LNCaP clone FGC (cell line): ENCODE measurements around the gene CEP164.

ENCODE experiments used
- DNase-seq: peaks from one replicate; pipeline ENCODE4 v3.0.0-alpha.2; 2011; ENCODE audit warnings: low read depth
- H3K4me3 ChIP-seq: 2 replicates; pipeline ENCODE4 v1.5.1; 2011; ENCODE audit warnings: mild to moderate bottlenecking, low read depth, low read length, control low read depth
- CTCF ChIP-seq: IDR thresholded peaks from 2 replicates; pipeline ENCODE4 v1.5.1; 2012; ENCODE audit warnings: mild to moderate bottlenecking; ENCODE audit not compliant: control insufficient read depth, insufficient read depth; ENCODE audit errors: extremely low read depth

The CEP164 gene

GRCh38 chr11:117420143-117420485 is 92.5 kb downstream of the CEP164 start:
- H3K4me3 ChIP-seq, result no peak overlapping the region
- no peak for DNase-seq
- no peak for TF ChIP-seq CTCF

GRCh38 chr11:117420598-117420997 is 92.9 kb downstream of the CEP164 start:
- TF ChIP-seq CTCF, result no peak
- DNase-seq, result no peak
- no peak overlapping the region for H3K4me3 ChIP-seq

GRCh38 chr11:117421041-117421440 is 93.4 kb downstream of the CEP164 start:
- TF ChIP-seq CTCF, result no peak
- no peak overlapping the region for H3K4me3 ChIP-seq
- DNase-seq, result no peak

GRCh38 chr11:117421476-117421875 is 93.8 kb downstream of the CEP164 start:
- DNase-seq, result no peak
- no peak for TF ChIP-seq CTCF
- H3K4me3 ChIP-seq, result no peak overlapping the region

- no peak overlapping the region for H3K4me3 ChIP-seq
- TF ChIP-seq CTCF, result no peak
- no peak for DNase-seq
Measured at GRCh38 chr11:117423046-117423575, 95.5 kb downstream of the CEP164 start.

GRCh38 chr11:117424781-117425180 is 97.1 kb downstream of the CEP164 start:
- no peak for TF ChIP-seq CTCF
- H3K4me3 ChIP-seq, result no peak overlapping the region
- DNase-seq, result no peak

- no peak for DNase-seq
- H3K4me3 ChIP-seq, result no peak overlapping the region
- no peak for TF ChIP-seq CTCF
Measured at GRCh38 chr11:117425679-117426296, 98.1 kb downstream of the CEP164 start.
